H9 (cell line): ENCODE data around the gene SLC25A2. TPM values are rescaled to one million over a fixed set of nuclear protein-coding genes. Genes with fewer than 3 reads are reported as not detected.

Source experiments
- DNase-seq: peaks from one replicate; pipeline ENCODE4 v3.0.0-alpha.2; 2017
- H2AFZ ChIP-seq: one replicate; pipeline ENCODE4 v1.6.1; 2013; ENCODE audit warnings: mild to moderate bottlenecking, low read length, control low read depth, moderate library complexity
- H2AK5ac ChIP-seq: 2 replicates; pipeline ENCODE4 v1.6.1; 2013; ENCODE audit warnings: low read length, control low read depth, mixed read lengths; ENCODE audit not compliant: insufficient read length
- H2BK120ac ChIP-seq: one replicate; pipeline ENCODE4 v1.6.1; 2013; ENCODE audit warnings: low read depth, mild to moderate bottlenecking, low read length, control low read depth, inconsistent platforms; ENCODE audit not compliant: poor library complexity, severe bottlenecking
- H2BK12ac ChIP-seq: 2 replicates; pipeline ENCODE4 v1.6.1; 2013; ENCODE audit warnings: low read length, control low read depth, mixed read lengths, low read depth; ENCODE audit not compliant: insufficient read length
- H2BK15ac ChIP-seq: 2 replicates; pipeline ENCODE4 v1.6.1; 2013; ENCODE audit warnings: low read depth, low read length, control low read depth
- H2BK20ac ChIP-seq: one replicate; pipeline ENCODE4 v1.6.1; 2013; ENCODE audit warnings: low read depth, mild to moderate bottlenecking, low read length, control low read depth, inconsistent platforms; ENCODE audit not compliant: poor library complexity, severe bottlenecking
- H2BK5ac ChIP-seq: 2 replicates; pipeline ENCODE4 v1.6.1; 2013; ENCODE audit warnings: low read length, control low read depth, mixed read lengths; ENCODE audit not compliant: insufficient read length
- H3K14ac ChIP-seq: 2 replicates; pipeline ENCODE4 v1.6.1; 2013; ENCODE audit warnings: low read length, control low read depth; ENCODE audit not compliant: insufficient read depth
- H3K18ac ChIP-seq: 2 replicates; pipeline ENCODE4 v1.6.1; 2013; ENCODE audit warnings: low read depth, mild to moderate bottlenecking, mixed read lengths, low read length, control low read depth; ENCODE audit not compliant: insufficient read length
- H3K23ac ChIP-seq: 2 replicates; pipeline ENCODE4 v1.6.1; 2013; ENCODE audit warnings: low read length, control low read depth, mixed read lengths, low read depth; ENCODE audit not compliant: insufficient read length
- H3K23me2 ChIP-seq: 2 replicates; pipeline ENCODE4 v1.6.1; 2013; ENCODE audit warnings: low read depth, mild to moderate bottlenecking, mixed read lengths, low read length, control low read depth; ENCODE audit not compliant: insufficient read length, poor library complexity, severe bottlenecking
- H3K27ac ChIP-seq: 2 replicates; pipeline ENCODE4 v1.5.1; 2013; ENCODE audit warnings: low read length, control low read depth, mixed read lengths, low read depth; ENCODE audit not compliant: insufficient read length
- H3K27me3 ChIP-seq: 2 replicates; pipeline ENCODE4 v1.6.1; 2013; ENCODE audit warnings: low read length, control low read depth, inconsistent platforms; ENCODE audit not compliant: insufficient read depth
- H3K4ac ChIP-seq: 2 replicates; pipeline ENCODE4 v1.6.1; 2013; ENCODE audit warnings: low read depth, mild to moderate bottlenecking, control low read depth, inconsistent platforms, low read length, moderate library complexity
- H3K4me1 ChIP-seq: 2 replicates; pipeline ENCODE4 v1.6.1; 2013; ENCODE audit warnings: low read length, control low read depth, inconsistent platforms; ENCODE audit not compliant: insufficient read depth
- H3K4me2 ChIP-seq: 2 replicates; pipeline ENCODE4 v1.6.1; 2013; ENCODE audit warnings: low read length, control low read depth, mixed read lengths; ENCODE audit not compliant: insufficient read length, insufficient read depth
- H3K56ac ChIP-seq: 2 replicates; pipeline ENCODE4 v1.6.1; 2013; ENCODE audit warnings: low read depth, mild to moderate bottlenecking, mixed read lengths, low read length, control low read depth; ENCODE audit not compliant: insufficient read length
- H3K79me1 ChIP-seq: 2 replicates; pipeline ENCODE4 v1.6.1; 2013; ENCODE audit warnings: low read depth, mild to moderate bottlenecking, moderate library complexity, low read length, control low read depth, inconsistent platforms; ENCODE audit not compliant: insufficient read depth, poor library complexity, severe bottlenecking
- H3K79me2 ChIP-seq: 2 replicates; pipeline ENCODE4 v1.6.1; 2013; ENCODE audit warnings: low read length, control low read depth, inconsistent platforms; ENCODE audit not compliant: insufficient read depth
- H3K9ac ChIP-seq: 2 replicates; pipeline ENCODE4 v1.6.1; 2013; ENCODE audit warnings: low read length, control low read depth, mixed read lengths; ENCODE audit not compliant: insufficient read length; ENCODE audit errors: extremely low read depth
- H3K9me3 ChIP-seq: one replicate; pipeline ENCODE4 v1.6.1; 2013; ENCODE audit warnings: low read depth, low read length, inconsistent platforms; ENCODE audit not compliant: control insufficient read depth
- H3T11ph ChIP-seq: one replicate; pipeline ENCODE4 v1.6.1; 2013; ENCODE audit warnings: mild to moderate bottlenecking, low read length, control low read depth, inconsistent platforms
- H4K20me1 ChIP-seq: one replicate; pipeline ENCODE4 v1.6.1; 2013; ENCODE audit not compliant: control insufficient read depth, insufficient read length, insufficient read depth
- H4K5ac ChIP-seq: 2 replicates; pipeline ENCODE4 v1.6.1; 2013; ENCODE audit warnings: low read depth, mild to moderate bottlenecking, mixed read lengths, low read length, control low read depth; ENCODE audit not compliant: insufficient read length
- H4K8ac ChIP-seq: replicated peaks from 2 replicates; pipeline ENCODE4 v1.6.1; 2013; ENCODE audit warnings: low read length, control low read depth, mixed read lengths, low read depth; ENCODE audit not compliant: insufficient read length
- H4K91ac ChIP-seq: 2 replicates; pipeline ENCODE4 v1.6.1; 2013; ENCODE audit warnings: low read depth, mild to moderate bottlenecking, moderate library complexity, mixed read lengths, low read length, control low read depth; ENCODE audit not compliant: insufficient read length
- H3K27ac Mint-ChIP-seq, 3 experiments: 2 replicates in 2 of 3; 3 replicates in 1 of 3; pipeline ENCODE4 v1.8.0; 2020 to 2021; ENCODE audit warnings: mixed read lengths in 3 of 3, mild to moderate bottlenecking in 1 of 3, moderate library complexity in 1 of 3
- H3K27me3 Mint-ChIP-seq: 2 replicates; pipeline ENCODE4 v1.8.0; 2021; ENCODE audit warnings: low read depth, mild to moderate bottlenecking, moderate library complexity, mixed read lengths
- H3K36me3 Mint-ChIP-seq, 3 experiments: 2 replicates in 2 of 3; 3 replicates in 1 of 3; pipeline ENCODE4 v1.8.0; 2020 to 2021; ENCODE audit warnings: low read depth in 3 of 3, mixed read lengths in 3 of 3; ENCODE audit not compliant: insufficient read depth in 1 of 3
- H3K4me1 Mint-ChIP-seq, 2 experiments: 2 replicates each; pipeline ENCODE4 v1.8.0; 2020; ENCODE audit warnings: mixed read lengths in 2 of 2
- H3K4me3 Mint-ChIP-seq, 2 experiments: 2 replicates in 1 of 2; 3 replicates in 1 of 2; pipeline ENCODE4 v1.8.0; 2020 to 2021; ENCODE audit warnings: mild to moderate bottlenecking in 2 of 2, mixed read lengths in 2 of 2, moderate library complexity in 1 of 2
- H3K9me3 Mint-ChIP-seq, 2 experiments: 2 replicates in 1 of 2; 3 replicates in 1 of 2; pipeline ENCODE4 v1.8.0; 2020; ENCODE audit warnings: mild to moderate bottlenecking in 2 of 2, mixed read lengths in 2 of 2, moderate library complexity in 1 of 2
- WGBS: extraction: QIAGEN DNeasy Blood & Tissue Kit; methylation state at CpG from one replicate; pipeline ENCODE4 v1.1.7; 2013; ENCODE audit warnings: missing lambda C conversion rate, low lambda C conversion rate, mixed read lengths; ENCODE audit not compliant: insufficient read length; ENCODE audit errors: extremely low coverage; 5-methylcytosine and 5-hydroxymethylcytosine counted together
- long read RNA-seq: library from polyadenylated mRNA; unstranded; transcript quantifications from one replicate; pipeline ENCODE4 v2.0.0, GENCODE V29; 2020
- total RNA-seq: library from RNA; stranded (reverse); gene quantifications from 2 replicates; pipeline ENCODE4 v1.2.1, GENCODE V29; 2021
- TF ChIP-seq, protein P1 (sequence below): fragments of 200-600 bp; sonication (generic); conservative IDR thresholded peaks from 3 replicates; pipeline ENCODE4 v1.8.0; 2021; ENCODE audit warnings: antibody characterized with exemption, mild to moderate bottlenecking

Gene SLC25A2
- total RNA-seq: not detected in 2 replicates
- long read RNA-seq: 0 reads

DNA sequence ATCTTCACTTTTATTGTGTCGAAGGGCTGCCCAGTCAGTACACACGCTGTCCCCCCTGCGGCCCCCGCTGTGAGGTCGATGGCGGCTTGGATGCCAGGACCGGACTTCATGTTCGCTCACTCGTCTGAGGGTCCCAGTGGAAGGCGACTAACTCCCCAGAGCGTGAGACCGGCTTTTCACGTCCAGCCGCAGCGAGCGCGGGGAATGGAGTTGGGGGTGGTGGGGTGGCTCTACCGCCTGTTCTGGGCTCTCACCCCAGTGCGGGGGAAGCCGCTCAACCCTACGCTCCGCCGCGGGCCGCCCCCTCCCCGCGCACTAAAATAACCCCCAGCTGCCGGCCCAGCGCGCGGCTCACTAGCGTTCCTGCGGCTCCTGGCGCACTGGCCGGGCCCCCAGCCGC is at the start of gene SLC25A2:
Gene SLC25A2 (minus strand): TSS at position 294 of the 400 bp plus-strand sequence. CDS start 184 bp downstream, at position 110.
- Histone ChIP-seq H3K4ac (no peak within 1 kb of the TSS), H2BK12ac (no peak within 1 kb of the TSS), H3K79me2 (no peaks in the 10 kb centered on the region; the same call in 1 of the 2 replicates), H3K4me2 (no peak within 1 kb of the TSS), H3K18ac (no peak within 1 kb of the TSS), H4K20me1 (no peaks in the 10 kb centered on the region), H3K27ac (no peak within 1 kb of the TSS), H3K14ac (no peak within 1 kb of the TSS), H2BK5ac (no peak within 1 kb of the TSS), H3K79me1 (no peaks in the 10 kb centered on the region), H2AFZ (no peak within 1 kb of the TSS), H2BK20ac (no peak within 1 kb of the TSS), H3K9ac (no peak within 1 kb of the TSS), H2BK15ac (no peak within 1 kb of the TSS), H3T11ph (no peak within 1 kb of the TSS), H4K8ac (no peak within 1 kb of the TSS), H3K23me2 (no peaks in the 10 kb centered on the region), H3K4me1 (no peaks in the 10 kb centered on the region), H4K91ac (no peak within 1 kb of the TSS), H3K27me3 (no peaks in the 10 kb centered on the region), H2AK5ac (no peak within 1 kb of the TSS), H3K23ac (no peak within 1 kb of the TSS), H3K9me3 (no peaks in the 10 kb centered on the region), H2BK120ac (no peak within 1 kb of the TSS), H3K56ac (no peak within 1 kb of the TSS), H4K5ac (no peak within 1 kb of the TSS)
- DNase-seq: no peak
- TF ChIP-seq, protein P1, sequence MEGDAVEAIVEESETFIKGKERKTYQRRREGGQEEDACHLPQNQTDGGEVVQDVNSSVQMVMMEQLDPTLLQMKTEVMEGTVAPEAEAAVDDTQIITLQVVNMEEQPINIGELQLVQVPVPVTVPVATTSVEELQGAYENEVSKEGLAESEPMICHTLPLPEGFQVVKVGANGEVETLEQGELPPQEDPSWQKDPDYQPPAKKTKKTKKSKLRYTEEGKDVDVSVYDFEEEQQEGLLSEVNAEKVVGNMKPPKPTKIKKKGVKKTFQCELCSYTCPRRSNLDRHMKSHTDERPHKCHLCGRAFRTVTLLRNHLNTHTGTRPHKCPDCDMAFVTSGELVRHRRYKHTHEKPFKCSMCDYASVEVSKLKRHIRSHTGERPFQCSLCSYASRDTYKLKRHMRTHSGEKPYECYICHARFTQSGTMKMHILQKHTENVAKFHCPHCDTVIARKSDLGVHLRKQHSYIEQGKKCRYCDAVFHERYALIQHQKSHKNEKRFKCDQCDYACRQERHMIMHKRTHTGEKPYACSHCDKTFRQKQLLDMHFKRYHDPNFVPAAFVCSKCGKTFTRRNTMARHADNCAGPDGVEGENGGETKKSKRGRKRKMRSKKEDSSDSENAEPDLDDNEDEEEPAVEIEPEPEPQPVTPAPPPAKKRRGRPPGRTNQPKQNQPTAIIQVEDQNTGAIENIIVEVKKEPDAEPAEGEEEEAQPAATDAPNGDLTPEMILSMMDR: no peak
- peak within 1 kb of the TSS in 1 of 3 experiments; percentile 52; a peak in 1 of 7 replicates for H3K27ac Mint-ChIP-seq
- H3K36me3 Mint-ChIP-seq: peaks cover 0 to 2% (median 0%) of the 10 kb centered on the region in 3 experiments; a peak in 3 of 7 replicates
- no CpG with 5 or more reads among the region's 36 CpGs for WGBS
- H3K4me3 Mint-ChIP-seq: no peak within 1 kb of the TSS
- H3K9me3 Mint-ChIP-seq: peaks cover 14 to 50% of the 10 kb centered on the region in 2 experiments; a peak in 4 of 5 replicates
- no peaks in the 10 kb centered on the region for H3K27me3 Mint-ChIP-seq
- H3K4me1 Mint-ChIP-seq: no peaks in the 10 kb centered on the region
